ENCODE data around the gene PLCD3.

Gene PLCD3, protein sequence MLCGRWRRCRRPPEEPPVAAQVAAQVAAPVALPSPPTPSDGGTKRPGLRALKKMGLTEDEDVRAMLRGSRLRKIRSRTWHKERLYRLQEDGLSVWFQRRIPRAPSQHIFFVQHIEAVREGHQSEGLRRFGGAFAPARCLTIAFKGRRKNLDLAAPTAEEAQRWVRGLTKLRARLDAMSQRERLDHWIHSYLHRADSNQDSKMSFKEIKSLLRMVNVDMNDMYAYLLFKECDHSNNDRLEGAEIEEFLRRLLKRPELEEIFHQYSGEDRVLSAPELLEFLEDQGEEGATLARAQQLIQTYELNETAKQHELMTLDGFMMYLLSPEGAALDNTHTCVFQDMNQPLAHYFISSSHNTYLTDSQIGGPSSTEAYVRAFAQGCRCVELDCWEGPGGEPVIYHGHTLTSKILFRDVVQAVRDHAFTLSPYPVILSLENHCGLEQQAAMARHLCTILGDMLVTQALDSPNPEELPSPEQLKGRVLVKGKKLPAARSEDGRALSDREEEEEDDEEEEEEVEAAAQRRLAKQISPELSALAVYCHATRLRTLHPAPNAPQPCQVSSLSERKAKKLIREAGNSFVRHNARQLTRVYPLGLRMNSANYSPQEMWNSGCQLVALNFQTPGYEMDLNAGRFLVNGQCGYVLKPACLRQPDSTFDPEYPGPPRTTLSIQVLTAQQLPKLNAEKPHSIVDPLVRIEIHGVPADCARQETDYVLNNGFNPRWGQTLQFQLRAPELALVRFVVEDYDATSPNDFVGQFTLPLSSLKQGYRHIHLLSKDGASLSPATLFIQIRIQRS

DNA sequence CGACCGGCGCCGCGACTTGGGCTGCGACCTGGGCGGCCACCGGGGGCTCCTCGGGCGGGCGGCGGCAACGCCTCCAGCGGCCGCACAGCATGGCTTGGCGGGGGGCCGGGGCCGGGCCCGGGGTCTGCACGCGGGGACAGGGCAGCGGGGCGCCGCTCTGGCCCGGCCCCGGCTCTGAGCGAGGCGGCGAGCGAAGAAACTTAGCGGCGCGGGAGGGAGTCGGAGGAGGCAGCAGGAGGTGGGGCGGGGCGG lies at the start of gene PLCD3:
Gene PLCD3, minus strand, starts transcription at position 196 of the 252 bp plus-strand sequence. Its CDS starts 105 bp downstream, at position 91.
- Mint-ChIP-seq H3K4me1 (peaks cover 30% of the 10 kb centered on the region), H3K4me3 (peak within 1 kb of the TSS; percentile 84 to 92 (median 90)), H3K27ac (peak within 1 kb of the TSS; percentile 28 to 91 (median 83)), H3K36me3 (ENCODE audit: low read depth) (no peaks in the 10 kb centered on the region), H3K9me3 (peaks cover 2% of the 10 kb centered on the region), H3K27me3 (ENCODE audit: low read depth) (no peaks in the 10 kb centered on the region)
- TF ChIP-seq, protein P1, sequence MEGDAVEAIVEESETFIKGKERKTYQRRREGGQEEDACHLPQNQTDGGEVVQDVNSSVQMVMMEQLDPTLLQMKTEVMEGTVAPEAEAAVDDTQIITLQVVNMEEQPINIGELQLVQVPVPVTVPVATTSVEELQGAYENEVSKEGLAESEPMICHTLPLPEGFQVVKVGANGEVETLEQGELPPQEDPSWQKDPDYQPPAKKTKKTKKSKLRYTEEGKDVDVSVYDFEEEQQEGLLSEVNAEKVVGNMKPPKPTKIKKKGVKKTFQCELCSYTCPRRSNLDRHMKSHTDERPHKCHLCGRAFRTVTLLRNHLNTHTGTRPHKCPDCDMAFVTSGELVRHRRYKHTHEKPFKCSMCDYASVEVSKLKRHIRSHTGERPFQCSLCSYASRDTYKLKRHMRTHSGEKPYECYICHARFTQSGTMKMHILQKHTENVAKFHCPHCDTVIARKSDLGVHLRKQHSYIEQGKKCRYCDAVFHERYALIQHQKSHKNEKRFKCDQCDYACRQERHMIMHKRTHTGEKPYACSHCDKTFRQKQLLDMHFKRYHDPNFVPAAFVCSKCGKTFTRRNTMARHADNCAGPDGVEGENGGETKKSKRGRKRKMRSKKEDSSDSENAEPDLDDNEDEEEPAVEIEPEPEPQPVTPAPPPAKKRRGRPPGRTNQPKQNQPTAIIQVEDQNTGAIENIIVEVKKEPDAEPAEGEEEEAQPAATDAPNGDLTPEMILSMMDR (IDR thresholded peaks at IDR 0.05; ENCODE audit: unreplicated experiment in 3 of 3), result no peak

DNA sequence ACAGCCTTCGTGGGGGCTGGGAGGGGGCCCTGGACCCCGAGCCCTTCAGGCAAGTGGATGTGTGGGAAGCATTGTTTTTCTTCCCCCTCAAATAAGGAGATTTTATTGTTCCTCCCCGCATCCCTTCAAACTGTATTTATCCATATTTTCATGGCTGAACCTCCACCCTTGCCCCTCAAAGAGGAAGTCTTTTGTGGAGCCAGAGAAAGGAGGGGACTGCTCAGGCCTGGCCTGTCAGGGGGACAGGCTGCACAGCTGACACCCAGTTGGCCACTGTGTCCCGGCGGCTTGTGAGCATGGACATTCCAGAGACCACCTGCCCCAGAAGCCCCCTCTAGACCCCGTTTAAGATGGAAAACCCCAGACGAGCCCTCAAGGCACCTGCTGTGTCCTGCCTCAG lies 45.2 kb upstream of the PLCD3 start:
- Mint-ChIP-seq H3K27ac (peak overlapping the region in 2 of 3 experiments; percentile 41 to 57), H3K27me3 (ENCODE audit: low read depth) (no peaks in the 10 kb centered on the region), H3K4me1 (peaks cover 20% of the 10 kb centered on the region), H3K9me3 (no peaks in the 10 kb centered on the region), H3K36me3 (ENCODE audit: low read depth) (no peaks in the 10 kb centered on the region), H3K4me3 (no peak overlapping the region)
- TF ChIP-seq, protein P1 (IDR thresholded peaks at IDR 0.05; ENCODE audit: unreplicated experiment in 3 of 3), result no peak

DNA sequence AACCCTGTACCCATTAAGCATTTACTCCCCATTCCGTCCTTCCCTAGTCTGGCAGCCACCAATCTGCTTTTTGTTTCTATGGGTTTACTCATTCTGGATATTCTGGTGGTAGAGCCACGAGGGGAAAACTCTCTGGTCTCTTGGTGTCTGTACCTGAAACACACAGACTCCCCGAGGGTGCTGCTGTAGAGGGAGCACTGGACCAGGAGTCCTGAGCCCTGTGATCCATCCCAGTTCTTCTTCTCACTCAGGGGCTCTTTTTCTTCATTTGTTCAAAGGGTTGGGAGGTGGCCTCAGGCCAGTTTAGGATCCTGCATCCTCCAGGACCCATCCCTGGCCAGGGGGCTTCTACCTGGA lies 43.4 kb upstream of the PLCD3 start:
- Mint-ChIP-seq H3K9me3 (no peaks in the 10 kb centered on the region), H3K36me3 (ENCODE audit: low read depth) (peaks cover 2% of the 10 kb centered on the region), H3K27ac (peak overlapping the region; percentile 84 to 96 (median 91)), H3K4me3 (peak overlapping the region in 1 of 3 experiments; percentile 36), H3K4me1 (peaks cover 38% of the 10 kb centered on the region), H3K27me3 (ENCODE audit: low read depth) (no peaks in the 10 kb centered on the region)
- TF ChIP-seq, protein P1 (IDR thresholded peaks at IDR 0.05; ENCODE audit: unreplicated experiment in 3 of 3), result no peak

DNA sequence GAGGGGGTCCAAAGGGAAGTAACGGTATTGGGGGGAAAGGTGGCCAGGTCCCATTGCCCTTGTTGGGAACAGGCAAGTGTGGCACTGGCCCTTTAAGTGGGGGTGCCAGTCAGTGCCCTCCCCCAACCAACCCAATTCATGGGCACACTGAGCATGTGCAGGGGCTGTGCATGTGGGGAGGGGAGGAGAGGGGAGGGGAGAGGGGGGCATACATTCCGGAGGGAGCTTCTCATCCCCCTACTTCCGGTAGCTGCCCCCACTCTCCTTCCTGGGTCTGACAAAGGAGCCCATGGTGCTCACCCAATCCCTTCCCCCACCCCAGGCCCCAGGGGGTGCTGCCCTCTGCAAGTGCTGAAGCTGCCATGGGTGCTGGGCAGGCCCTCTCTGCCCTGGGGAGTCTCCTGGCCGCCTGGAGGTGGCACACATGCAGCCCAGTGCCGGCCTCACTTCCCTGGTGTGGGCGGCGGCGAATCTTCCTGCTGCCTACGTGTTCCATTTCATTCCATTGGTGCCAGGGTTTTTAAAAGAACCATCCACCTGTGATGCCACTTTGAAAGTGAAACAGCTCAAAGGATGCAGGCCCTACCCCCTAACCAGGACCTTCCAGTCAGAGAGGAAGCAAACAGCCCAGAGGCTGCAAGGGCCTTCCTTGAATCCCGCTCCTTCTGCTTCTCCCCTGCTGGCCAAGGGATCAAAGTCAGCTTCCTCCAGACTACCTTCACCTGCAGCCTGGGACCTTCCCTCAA lies 40.4 kb upstream of the PLCD3 start:
- no peaks in the 10 kb centered on the region for H3K27me3 Mint-ChIP-seq (ENCODE audit: low read depth)
- TF ChIP-seq, protein P1 (IDR thresholded peaks at IDR 0.05; ENCODE audit: unreplicated experiment in 3 of 3), result no peak
- no peaks in the 10 kb centered on the region for H3K9me3 Mint-ChIP-seq
- peak overlapping the region; percentile 19 to 71 (median 63) for H3K4me3 Mint-ChIP-seq
- H3K27ac Mint-ChIP-seq, result peak overlapping the region; percentile 99
- peaks cover 19% of the 10 kb centered on the region for H3K36me3 Mint-ChIP-seq (ENCODE audit: low read depth)
- H3K4me1 Mint-ChIP-seq, result peaks cover 49% of the 10 kb centered on the region

GRCh38 chr17:45172232-45172540 lies 39.9 kb upstream of the PLCD3 start:
- Mint-ChIP-seq H3K36me3 (ENCODE audit: low read depth) (peaks cover 19% of the 10 kb centered on the region), H3K27ac (peak overlapping the region; percentile 99), H3K4me1 (peaks cover 49% of the 10 kb centered on the region), H3K4me3 (peak overlapping the region; percentile 19 to 71 (median 50)), H3K9me3 (no peaks in the 10 kb centered on the region), H3K27me3 (ENCODE audit: low read depth) (no peaks in the 10 kb centered on the region)
- TF ChIP-seq, protein P1 (IDR thresholded peaks at IDR 0.05; ENCODE audit: unreplicated experiment in 3 of 3), result no peak

All from nephron (organoid).